ENCODE results near the gene XCL1.

Gene XCL1

DNA sequence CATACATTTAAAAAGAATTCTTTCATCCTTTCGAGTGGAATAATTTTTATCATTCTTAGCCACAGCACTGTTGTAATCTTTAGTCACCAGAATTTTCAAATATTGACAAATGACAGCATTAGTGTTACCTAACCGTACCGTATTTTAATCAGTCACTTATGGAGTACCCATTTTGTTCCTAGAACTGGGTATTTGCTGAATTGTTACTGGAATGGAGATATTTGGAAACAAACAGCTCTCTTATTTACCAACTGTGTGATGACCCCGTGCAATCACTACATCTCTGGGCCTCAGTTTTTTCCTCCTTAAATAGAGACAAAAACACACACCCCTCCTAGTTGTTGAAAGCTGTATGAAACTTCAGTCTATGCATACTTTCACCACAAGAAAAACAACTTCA is 24.7 kb upstream of the XCL1 start:
- H3K27me3 ChIP-seq (ENCODE audit: control insufficient read depth in 1 of 2, insufficient read depth in 2 of 2, low read length in 2 of 2) = no peaks in the 10 kb centered on the region
- no peak overlapping the region for H3K4me3 ChIP-seq (ENCODE audit: low read depth in 1 of 2, low read length in 2 of 2)
- no peak overlapping the region for H3K27ac ChIP-seq (ENCODE audit: low read depth, low read length)
- no peak overlapping the region for H3K9ac ChIP-seq (ENCODE audit: low read depth in 1 of 2, low read length in 2 of 2)
- no peaks in the 10 kb centered on the region for H3K36me3 ChIP-seq (ENCODE audit: control insufficient read depth in 1 of 2, insufficient read depth in 2 of 2, low read length in 2 of 2)
- H3K4me1 ChIP-seq (ENCODE audit: control insufficient read depth in 1 of 2, insufficient read depth in 2 of 2, low read length in 2 of 2) = no peaks in the 10 kb centered on the region
- H3K9me3 ChIP-seq (ENCODE audit: control insufficient read depth in 1 of 2, low read length in 2 of 2) = no peaks in the 10 kb centered on the region

DNA sequence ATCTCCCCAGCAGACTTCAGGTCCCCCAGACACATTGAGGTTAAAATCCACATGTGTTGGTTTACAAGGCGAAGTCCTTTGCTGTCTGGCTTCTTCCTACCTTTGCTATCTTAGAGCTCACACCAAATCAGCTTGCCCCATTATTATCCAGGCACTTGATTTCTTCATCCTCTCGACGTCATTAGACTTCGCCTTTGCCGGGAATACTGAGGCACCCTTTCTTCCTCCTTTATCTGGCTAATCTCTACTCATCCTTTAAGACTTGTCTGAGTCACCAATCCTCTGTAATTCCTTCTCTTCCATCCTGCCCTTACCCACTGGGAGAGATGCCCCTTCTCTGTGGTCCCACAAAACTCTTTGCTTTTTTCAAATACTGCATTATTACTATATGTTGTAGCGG is 23.4 kb upstream of the XCL1 start:
- peaks cover 0 to 2% of the 10 kb centered on the region in 2 donors for H3K4me1 ChIP-seq (ENCODE audit: control insufficient read depth in 1 of 2, insufficient read depth in 2 of 2, low read length in 2 of 2)
- H3K27me3 ChIP-seq (ENCODE audit: control insufficient read depth in 1 of 2, insufficient read depth in 2 of 2, low read length in 2 of 2) = no peaks in the 10 kb centered on the region
- H3K9me3 ChIP-seq (ENCODE audit: control insufficient read depth in 1 of 2, low read length in 2 of 2) = no peaks in the 10 kb centered on the region
- no peak overlapping the region for H3K27ac ChIP-seq (ENCODE audit: low read depth, low read length)
- H3K4me3 ChIP-seq (ENCODE audit: low read depth in 1 of 2, low read length in 2 of 2) = no peak overlapping the region
- no peaks in the 10 kb centered on the region for H3K36me3 ChIP-seq (ENCODE audit: control insufficient read depth in 1 of 2, insufficient read depth in 2 of 2, low read length in 2 of 2)
- no peak overlapping the region for H3K9ac ChIP-seq (ENCODE audit: low read depth in 1 of 2, low read length in 2 of 2)

DNA sequence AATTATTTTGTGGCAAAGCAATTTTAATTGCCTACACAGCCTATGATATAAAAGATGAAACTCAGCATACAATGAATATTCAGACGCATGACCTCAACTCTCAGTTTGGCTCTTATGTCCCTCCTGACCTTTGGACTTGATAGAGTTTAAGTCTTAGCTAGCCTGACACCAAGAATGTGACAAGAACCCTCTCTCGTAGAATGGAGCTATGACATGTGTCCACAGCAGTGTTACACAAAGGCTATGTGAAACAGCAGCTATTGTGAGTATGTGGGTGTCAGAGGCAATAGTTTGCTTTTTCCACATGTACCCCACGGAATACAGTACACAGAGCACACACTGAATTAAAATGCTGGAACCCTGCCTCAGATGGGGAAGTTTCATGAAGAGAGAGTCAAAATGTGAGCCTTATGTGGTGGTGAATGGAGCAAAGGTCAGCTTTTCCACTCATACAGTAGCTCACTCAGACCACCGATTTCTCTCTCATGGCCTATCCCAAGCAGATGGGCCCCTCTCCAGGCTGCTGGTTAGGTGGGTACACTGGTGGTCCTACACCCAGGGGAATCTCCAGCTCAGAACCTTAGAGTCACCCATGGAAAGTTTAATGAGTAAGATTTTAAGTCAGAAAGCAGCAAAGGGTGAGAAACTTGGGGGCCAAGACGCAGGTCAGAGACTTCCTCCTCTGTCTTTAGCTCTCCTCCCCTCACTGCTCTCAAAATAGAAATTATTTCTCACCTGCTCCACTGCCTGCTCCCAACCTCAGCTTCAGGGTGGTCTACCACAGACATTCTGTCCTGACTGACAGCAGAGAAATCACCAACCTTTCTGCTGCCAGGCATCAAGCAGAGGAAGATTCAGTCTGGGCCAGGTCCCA is 22.5 kb upstream of the XCL1 start:
- no peak overlapping the region for H3K9ac ChIP-seq (ENCODE audit: low read depth in 1 of 2, low read length in 2 of 2)
- H3K4me1 ChIP-seq (ENCODE audit: control insufficient read depth in 1 of 2, insufficient read depth in 2 of 2, low read length in 2 of 2) = peaks cover 0 to 3% of the 10 kb centered on the region in 2 donors
- no peaks in the 10 kb centered on the region for H3K27me3 ChIP-seq (ENCODE audit: control insufficient read depth in 1 of 2, insufficient read depth in 2 of 2, low read length in 2 of 2)
- H3K36me3 ChIP-seq (ENCODE audit: control insufficient read depth in 1 of 2, insufficient read depth in 2 of 2, low read length in 2 of 2) = no peaks in the 10 kb centered on the region
- no peak overlapping the region for H3K4me3 ChIP-seq (ENCODE audit: low read depth in 1 of 2, low read length in 2 of 2)
- no peak overlapping the region for H3K27ac ChIP-seq (ENCODE audit: low read depth, low read length)
- no peaks in the 10 kb centered on the region for H3K9me3 ChIP-seq (ENCODE audit: control insufficient read depth in 1 of 2, low read length in 2 of 2)

DNA sequence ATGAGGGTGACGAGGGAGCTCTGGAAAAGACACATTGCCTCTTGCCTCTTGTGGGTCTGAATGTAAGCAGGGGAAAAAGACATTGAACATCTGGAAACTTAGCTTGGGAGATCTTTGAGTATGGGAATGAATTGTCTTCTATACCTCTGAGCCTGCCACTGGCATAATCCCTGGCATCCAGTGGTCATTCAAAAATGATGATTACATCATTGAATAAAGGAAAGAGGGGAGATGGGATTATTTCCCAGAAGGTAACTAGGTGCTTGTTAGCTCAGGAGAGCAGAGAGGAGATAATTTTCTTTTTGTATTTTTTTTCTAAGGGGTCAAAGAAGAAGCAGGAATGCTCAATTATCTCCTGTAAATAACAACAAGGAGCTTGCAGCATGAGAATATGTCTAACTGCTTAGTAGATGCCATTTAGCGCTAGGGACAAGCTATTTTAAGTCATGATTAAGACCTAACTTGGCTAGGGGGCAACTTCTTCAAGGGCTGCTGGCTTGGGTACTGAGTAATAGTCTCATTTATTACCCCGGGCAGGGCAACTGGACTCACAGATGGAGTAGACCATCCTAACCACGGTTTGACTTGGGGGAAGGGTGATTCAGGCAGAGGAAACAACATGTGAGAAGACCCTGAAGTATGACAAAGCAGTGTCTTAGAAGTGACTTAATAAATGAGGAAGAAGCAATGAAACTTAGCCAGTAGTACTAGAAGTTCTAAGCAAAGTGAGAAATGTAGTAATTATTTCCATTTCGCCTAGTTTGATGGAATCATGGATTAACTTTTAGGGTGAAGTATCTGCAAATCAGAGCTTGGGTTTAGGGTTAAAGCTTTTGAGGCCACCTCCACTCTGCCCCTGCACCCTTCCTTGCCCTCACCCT is 21.6 kb upstream of the XCL1 start:
- H3K9me3 ChIP-seq (ENCODE audit: control insufficient read depth in 1 of 2, low read length in 2 of 2) = no peaks in the 10 kb centered on the region
- peaks cover 0 to 3% of the 10 kb centered on the region in 2 donors for H3K4me1 ChIP-seq (ENCODE audit: control insufficient read depth in 1 of 2, insufficient read depth in 2 of 2, low read length in 2 of 2)
- H3K4me3 ChIP-seq (ENCODE audit: low read depth in 1 of 2, low read length in 2 of 2) = no peak overlapping the region
- no peak overlapping the region for H3K27ac ChIP-seq (ENCODE audit: low read depth, low read length)
- H3K9ac ChIP-seq (ENCODE audit: low read depth in 1 of 2, low read length in 2 of 2) = no peak overlapping the region
- no peaks in the 10 kb centered on the region for H3K36me3 ChIP-seq (ENCODE audit: control insufficient read depth in 1 of 2, insufficient read depth in 2 of 2, low read length in 2 of 2)
- no peaks in the 10 kb centered on the region for H3K27me3 ChIP-seq (ENCODE audit: control insufficient read depth in 1 of 2, insufficient read depth in 2 of 2, low read length in 2 of 2)

DNA sequence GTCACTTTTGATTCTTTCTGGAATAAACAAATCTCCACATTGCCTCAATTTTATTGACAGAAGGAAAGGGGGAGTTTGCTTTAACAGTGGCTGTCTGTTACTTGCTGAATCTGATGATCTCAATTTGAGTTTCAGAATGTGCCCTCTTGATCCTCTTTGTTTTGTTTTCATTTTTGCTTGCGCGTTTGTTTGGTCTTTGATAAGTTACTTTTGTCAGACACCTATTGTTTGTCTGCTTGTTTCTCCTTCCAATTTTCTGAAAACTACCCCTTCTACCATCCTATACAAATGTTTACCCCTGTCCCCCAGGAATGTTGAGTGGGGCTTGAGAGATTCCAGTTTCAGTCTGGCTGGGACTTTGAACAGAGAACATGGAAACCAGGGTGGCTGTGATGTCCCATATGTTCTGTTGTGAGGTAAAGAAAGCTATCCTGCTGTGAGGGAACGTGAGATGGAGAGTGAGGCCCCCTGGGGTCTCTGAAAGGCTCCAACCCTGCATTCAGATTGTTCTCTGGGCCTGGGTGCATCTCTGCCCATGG is 20.8 kb upstream of the XCL1 start:
- Histone ChIP-seq H3K36me3 (ENCODE audit: control insufficient read depth in 1 of 2, insufficient read depth in 2 of 2, low read length in 2 of 2) (no peaks in the 10 kb centered on the region), H3K27me3 (ENCODE audit: control insufficient read depth in 1 of 2, insufficient read depth in 2 of 2, low read length in 2 of 2) (no peaks in the 10 kb centered on the region), H3K9me3 (ENCODE audit: control insufficient read depth in 1 of 2, low read length in 2 of 2) (no peaks in the 10 kb centered on the region), H3K4me3 (ENCODE audit: low read depth in 1 of 2, low read length in 2 of 2) (no peak overlapping the region), H3K4me1 (ENCODE audit: control insufficient read depth in 1 of 2, insufficient read depth in 2 of 2, low read length in 2 of 2) (peaks cover 0 to 3% of the 10 kb centered on the region in 2 donors), H3K27ac (ENCODE audit: low read depth, low read length) (no peak overlapping the region), H3K9ac (ENCODE audit: low read depth in 1 of 2, low read length in 2 of 2) (no peak overlapping the region)

DNA sequence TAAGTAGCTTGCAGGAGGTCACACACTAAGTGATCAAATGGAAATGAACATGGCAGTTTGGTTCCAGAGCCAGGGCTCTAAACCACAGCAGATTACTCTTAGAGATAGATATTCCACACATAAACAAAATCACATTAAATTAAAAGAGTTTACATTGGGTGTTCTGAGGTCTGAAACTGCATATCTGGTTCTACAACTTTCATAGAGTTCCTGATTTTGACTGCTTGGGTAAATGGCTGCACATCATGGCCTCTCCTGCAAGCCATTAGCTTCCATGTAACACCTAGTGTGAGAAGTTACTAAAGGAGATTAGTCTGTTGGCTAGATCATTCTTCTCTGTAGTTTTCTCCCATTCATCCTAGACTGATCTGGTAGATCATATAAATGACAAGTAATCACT is 19.8 kb upstream of the XCL1 start:
- Histone ChIP-seq H3K27ac (ENCODE audit: low read depth, low read length) (no peak overlapping the region), H3K36me3 (ENCODE audit: control insufficient read depth in 1 of 2, insufficient read depth in 2 of 2, low read length in 2 of 2) (no peaks in the 10 kb centered on the region), H3K9me3 (ENCODE audit: control insufficient read depth in 1 of 2, low read length in 2 of 2) (no peaks in the 10 kb centered on the region), H3K4me1 (ENCODE audit: control insufficient read depth in 1 of 2, insufficient read depth in 2 of 2, low read length in 2 of 2) (peaks cover 0 to 3% of the 10 kb centered on the region in 2 donors), H3K4me3 (ENCODE audit: low read depth in 1 of 2, low read length in 2 of 2) (no peak overlapping the region), H3K9ac (ENCODE audit: low read depth in 1 of 2, low read length in 2 of 2) (no peak overlapping the region), H3K27me3 (ENCODE audit: control insufficient read depth in 1 of 2, insufficient read depth in 2 of 2, low read length in 2 of 2) (no peaks in the 10 kb centered on the region)

DNA sequence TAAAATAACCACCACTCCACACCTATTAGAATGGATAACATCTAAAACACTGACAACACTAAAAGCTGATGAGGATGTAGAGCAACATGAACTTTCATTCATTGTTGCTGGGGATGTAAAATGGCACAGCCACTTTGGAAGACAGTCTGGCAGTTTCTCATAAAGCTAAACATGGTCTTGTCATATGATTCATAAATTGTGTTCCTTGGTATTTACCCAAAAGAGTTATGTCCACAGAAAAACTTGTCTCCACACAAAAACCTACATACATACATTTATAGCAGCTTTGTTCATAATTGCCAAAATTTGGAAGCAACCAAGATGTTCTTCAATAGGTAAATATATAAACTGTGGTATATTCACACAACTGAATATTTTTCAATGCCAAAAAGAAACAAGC is 16.0 kb upstream of the XCL1 start:
- Histone ChIP-seq H3K4me1 (ENCODE audit: control insufficient read depth in 1 of 2, insufficient read depth in 2 of 2, low read length in 2 of 2) (peaks cover 4 to 6% of the 10 kb centered on the region in 2 donors), H3K27me3 (ENCODE audit: control insufficient read depth in 1 of 2, insufficient read depth in 2 of 2, low read length in 2 of 2) (no peaks in the 10 kb centered on the region), H3K4me3 (ENCODE audit: low read depth in 1 of 2, low read length in 2 of 2) (no peak overlapping the region), H3K9me3 (ENCODE audit: control insufficient read depth in 1 of 2, low read length in 2 of 2) (no peaks in the 10 kb centered on the region), H3K27ac (ENCODE audit: low read depth, low read length) (no peak overlapping the region), H3K9ac (ENCODE audit: low read depth in 1 of 2, low read length in 2 of 2) (no peak overlapping the region), H3K36me3 (ENCODE audit: control insufficient read depth in 1 of 2, insufficient read depth in 2 of 2, low read length in 2 of 2) (no peaks in the 10 kb centered on the region)

DNA sequence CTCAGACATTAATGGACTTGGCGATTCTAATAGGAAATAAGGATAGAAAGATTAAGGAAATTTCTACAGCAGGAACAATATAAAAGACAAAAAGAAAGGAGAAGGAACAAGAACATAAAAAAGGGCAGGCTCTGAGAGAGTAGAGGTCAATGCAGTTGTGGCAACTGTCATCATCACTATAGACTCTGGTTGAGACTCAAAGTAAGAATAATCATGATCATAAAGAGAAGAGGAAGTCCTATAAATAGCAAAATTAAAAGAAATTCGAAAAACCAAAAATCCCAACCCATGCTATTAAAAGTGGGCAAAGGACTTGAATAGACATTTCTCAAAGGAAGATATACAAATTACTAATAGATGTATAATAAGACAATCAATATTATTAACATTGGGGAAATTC is 14.4 kb upstream of the XCL1 start:
- no peaks in the 10 kb centered on the region for H3K27me3 ChIP-seq (ENCODE audit: control insufficient read depth in 1 of 2, insufficient read depth in 2 of 2, low read length in 2 of 2)
- H3K27ac ChIP-seq (ENCODE audit: low read depth, low read length) = no peak overlapping the region
- no peaks in the 10 kb centered on the region for H3K36me3 ChIP-seq (ENCODE audit: control insufficient read depth in 1 of 2, insufficient read depth in 2 of 2, low read length in 2 of 2)
- H3K9ac ChIP-seq (ENCODE audit: low read depth in 1 of 2, low read length in 2 of 2) = no peak overlapping the region
- H3K9me3 ChIP-seq (ENCODE audit: control insufficient read depth in 1 of 2, low read length in 2 of 2) = no peaks in the 10 kb centered on the region
- H3K4me3 ChIP-seq (ENCODE audit: low read depth in 1 of 2, low read length in 2 of 2) = no peak overlapping the region
- peaks cover 7 to 14% of the 10 kb centered on the region in 2 donors for H3K4me1 ChIP-seq (ENCODE audit: control insufficient read depth in 1 of 2, insufficient read depth in 2 of 2, low read length in 2 of 2)

DNA sequence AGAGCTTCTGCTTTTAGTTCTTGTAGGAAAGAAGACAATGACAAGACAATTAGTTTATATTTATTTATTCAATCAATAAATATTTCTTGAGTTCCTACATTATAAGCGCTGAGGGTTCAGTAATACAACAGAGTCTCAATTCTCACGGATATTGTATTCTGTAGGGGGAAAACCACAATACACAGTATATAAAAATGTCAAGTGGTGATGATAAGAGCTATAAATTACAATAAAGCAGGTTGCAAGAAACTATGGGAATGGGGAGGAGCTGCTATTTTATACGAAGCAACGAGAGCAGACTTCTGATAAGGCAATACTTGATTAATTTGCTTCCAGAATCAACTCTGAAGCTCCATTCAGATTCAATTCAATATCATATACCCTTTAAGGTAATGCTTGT is 10.6 kb upstream of the XCL1 start:
- Histone ChIP-seq H3K4me3 (ENCODE audit: low read depth in 1 of 2, low read length in 2 of 2) (no peak overlapping the region), H3K27ac (ENCODE audit: low read depth, low read length) (no peak overlapping the region), H3K9ac (ENCODE audit: low read depth in 1 of 2, low read length in 2 of 2) (no peak overlapping the region), H3K27me3 (ENCODE audit: control insufficient read depth in 1 of 2, insufficient read depth in 2 of 2, low read length in 2 of 2) (no peaks in the 10 kb centered on the region), H3K9me3 (ENCODE audit: control insufficient read depth in 1 of 2, low read length in 2 of 2) (no peaks in the 10 kb centered on the region), H3K4me1 (ENCODE audit: control insufficient read depth in 1 of 2, insufficient read depth in 2 of 2, low read length in 2 of 2) (peaks cover 7 to 12% of the 10 kb centered on the region in 2 donors), H3K36me3 (ENCODE audit: control insufficient read depth in 1 of 2, insufficient read depth in 2 of 2, low read length in 2 of 2) (no peaks in the 10 kb centered on the region)

DNA sequence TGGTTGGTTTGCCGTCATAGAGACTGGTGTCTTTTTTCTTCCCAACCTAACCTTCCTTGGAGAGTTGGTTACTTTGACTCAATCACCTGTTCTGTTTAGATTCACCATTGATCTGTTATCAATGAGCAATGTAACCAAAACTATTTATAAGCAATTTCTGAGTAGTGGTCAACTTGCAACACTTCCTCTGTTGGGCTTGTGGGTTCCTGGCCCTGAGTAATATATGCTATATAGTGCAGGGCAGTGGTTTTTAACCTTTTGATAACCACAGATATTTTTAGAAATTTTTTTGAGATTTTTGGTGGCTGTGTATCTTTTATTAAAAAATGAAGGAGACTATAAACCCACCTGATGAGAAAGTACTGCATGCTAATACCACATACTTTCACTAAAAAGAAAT is 9.4 kb upstream of the XCL1 start:
- H3K9me3 ChIP-seq (ENCODE audit: control insufficient read depth in 1 of 2, low read length in 2 of 2) = no peaks in the 10 kb centered on the region
- H3K27me3 ChIP-seq (ENCODE audit: control insufficient read depth in 1 of 2, insufficient read depth in 2 of 2, low read length in 2 of 2) = no peaks in the 10 kb centered on the region
- H3K4me3 ChIP-seq (ENCODE audit: low read depth in 1 of 2, low read length in 2 of 2) = no peak overlapping the region
- no peak overlapping the region for H3K9ac ChIP-seq (ENCODE audit: low read depth in 1 of 2, low read length in 2 of 2)
- H3K36me3 ChIP-seq (ENCODE audit: control insufficient read depth in 1 of 2, insufficient read depth in 2 of 2, low read length in 2 of 2) = no peaks in the 10 kb centered on the region
- no peak overlapping the region for H3K27ac ChIP-seq (ENCODE audit: low read depth, low read length)
- peaks cover 7 to 12% of the 10 kb centered on the region in 2 donors for H3K4me1 ChIP-seq (ENCODE audit: control insufficient read depth in 1 of 2, insufficient read depth in 2 of 2, low read length in 2 of 2)
